Measurements from ENCODE around the gene PTRH2. TPM values are rescaled to one million over a fixed set of nuclear protein-coding genes. Genes with fewer than 3 reads are reported as not detected.

PTRH2 gene
- polyA plus RNA-seq, 3 donors = 13.4 to 27.0 (median 26.0) TPM

GRCh38 chr17:59680314-59680713, 26.9 kb downstream of the PTRH2 start:
- Histone ChIP-seq H3K79me2 (ENCODE audit: insufficient read depth, low read length) (peaks cover 54% of the 10 kb centered on the region), H2AFZ (ENCODE audit: insufficient read depth, low read depth, low read length, poor library complexity, severe bottlenecking) (no peak overlapping the region), H3K27me3 (ENCODE audit: control insufficient read depth in 2 of 2, insufficient read depth in 2 of 2, low read length in 2 of 2) (no peaks in the 10 kb centered on the region), H3K9me3 (replicated peaks in 1 of 2; ENCODE audit: control insufficient read depth in 1 of 2, insufficient read depth in 1 of 2, low read length in 2 of 2) (no peaks in the 10 kb centered on the region), H3K27ac (ENCODE audit: low read depth in 1 of 2, low read length in 2 of 2) (no peak overlapping the region), H3K4me2 (replicated peaks; ENCODE audit: extremely low read depth, low read length, poor library complexity, severe bottlenecking) (no peak overlapping the region), H3K36me3 (replicated peaks in 1 of 2; ENCODE audit: control insufficient read depth in 1 of 2, insufficient read depth in 2 of 2, low read length in 2 of 2) (peaks cover 97 to 99% of the 10 kb centered on the region in 2 donors), H4K20me1 (ENCODE audit: insufficient read depth, low read length) (peaks cover 89% of the 10 kb centered on the region), H3K4me1 (ENCODE audit: control insufficient read depth in 1 of 2, insufficient read depth in 2 of 2, low read length in 2 of 2) (peaks cover 0 to 3% of the 10 kb centered on the region in 2 donors), H3K4me3 (replicated peaks in 1 of 3; ENCODE audit: low read depth in 2 of 3, low read length in 3 of 3) (no peak overlapping the region), H3K9ac (ENCODE audit: insufficient read depth, low read length, poor library complexity, severe bottlenecking) (no peak overlapping the region)
- peaks cover 85 to 88% of the 10 kb centered on the region in 2 donors for H3K36me3 Mint-ChIP-seq
- WGBS (ENCODE audit: insufficient coverage) = no CpG with 5 or more reads among the region's 4 CpGs
- intact Hi-C loops (cut with micrococcal nuclease) = no loop called here
- H3K27me3 Mint-ChIP-seq (ENCODE audit: low read depth in 3 of 3) = no peaks in the 10 kb centered on the region
- no peak for TF ChIP-seq CTCF (IDR thresholded peaks at IDR 0.05)
- no peak for DNase-seq
- peaks cover under 1% of the 10 kb centered on the region for H3K4me1 Mint-ChIP-seq
- H3K4me3 Mint-ChIP-seq = no peak overlapping the region
- H3K9me3 Mint-ChIP-seq = no peaks in the 10 kb centered on the region
- H3K27ac Mint-ChIP-seq = no peak overlapping the region

DNA sequence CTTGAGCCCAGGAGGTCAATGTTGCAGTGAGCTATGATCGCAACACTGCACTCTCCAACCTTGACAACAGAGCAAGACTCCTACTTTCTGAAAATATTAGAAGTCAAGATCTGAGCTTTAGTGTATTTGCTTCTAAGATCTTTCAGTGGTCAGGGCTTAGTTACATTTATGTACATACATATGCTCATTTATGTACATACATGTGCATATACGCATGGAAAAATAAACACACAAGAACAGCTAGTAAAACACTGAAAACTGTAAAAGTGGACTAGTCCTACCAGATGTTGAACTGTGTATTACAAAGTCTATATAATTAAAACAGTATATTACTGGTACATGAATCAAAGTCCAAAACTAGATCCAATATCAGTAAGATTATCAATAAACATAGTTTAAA, 28.3 kb downstream of the PTRH2 start:
- Histone ChIP-seq H3K4me1 (ENCODE audit: control insufficient read depth in 1 of 2, insufficient read depth in 2 of 2, low read length in 2 of 2) (peaks cover 0 to 12% of the 10 kb centered on the region in 2 donors), H3K9ac (ENCODE audit: insufficient read depth, low read length, poor library complexity, severe bottlenecking) (no peak overlapping the region), H3K4me3 (replicated peaks in 1 of 3; ENCODE audit: low read depth in 2 of 3, low read length in 3 of 3) (no peak overlapping the region), H2AFZ (ENCODE audit: insufficient read depth, low read depth, low read length, poor library complexity, severe bottlenecking) (no peak overlapping the region), H3K27me3 (ENCODE audit: control insufficient read depth in 2 of 2, insufficient read depth in 2 of 2, low read length in 2 of 2) (no peaks in the 10 kb centered on the region), H3K79me2 (ENCODE audit: insufficient read depth, low read length) (peaks cover 47% of the 10 kb centered on the region), H3K36me3 (replicated peaks in 1 of 2; ENCODE audit: control insufficient read depth in 1 of 2, insufficient read depth in 2 of 2, low read length in 2 of 2) (peaks cover 95 to 99% of the 10 kb centered on the region in 2 donors), H3K4me2 (replicated peaks; ENCODE audit: extremely low read depth, low read length, poor library complexity, severe bottlenecking) (no peak overlapping the region), H3K9me3 (replicated peaks in 1 of 2; ENCODE audit: control insufficient read depth in 1 of 2, insufficient read depth in 1 of 2, low read length in 2 of 2) (no peaks in the 10 kb centered on the region), H4K20me1 (ENCODE audit: insufficient read depth, low read length) (peaks cover 80% of the 10 kb centered on the region), H3K27ac (ENCODE audit: low read depth in 1 of 2, low read length in 2 of 2) (peak overlapping the region in 1 of 2 donors; percentile 26)
- H3K9me3 Mint-ChIP-seq = no peaks in the 10 kb centered on the region
- intact Hi-C loops (cut with micrococcal nuclease) = no loop called here
- peak overlapping the region in 3 of 7 donors; percentile 14 to 46 (median 40) for H3K27ac Mint-ChIP-seq
- peaks cover 9% of the 10 kb centered on the region for H3K4me1 Mint-ChIP-seq
- no CpG with 5 or more reads among the region's 2 CpGs for WGBS (ENCODE audit: insufficient coverage)
- TF ChIP-seq CTCF (IDR thresholded peaks at IDR 0.05) = no peak
- H3K27me3 Mint-ChIP-seq (ENCODE audit: low read depth in 3 of 3) = no peaks in the 10 kb centered on the region
- no peak overlapping the region for H3K4me3 Mint-ChIP-seq
- no peak for DNase-seq
- H3K36me3 Mint-ChIP-seq = peaks cover 85 to 88% of the 10 kb centered on the region in 2 donors

Data from CD14-positive monocyte (primary cell).